Neural crest cell (in vitro differentiated cells): Measurements from ENCODE around the gene CD8A. TPM values are rescaled to one million over a fixed set of nuclear protein-coding genes. Genes with fewer than 3 reads are reported as not detected.

ENCODE experiments used
- DNase-seq: peaks from one replicate; pipeline ENCODE4 v3.0.0; 2021; ENCODE audit warnings: low read depth, mixed read lengths, low spot score
- H3K27ac Mint-ChIP-seq: one replicate; pipeline ENCODE4 v1.8.0; 2021; ENCODE audit warnings: mild to moderate bottlenecking, mixed read lengths; ENCODE audit not compliant: unreplicated experiment
- H3K27me3 Mint-ChIP-seq: 2 replicates; pipeline ENCODE4 v1.8.0; 2021; ENCODE audit warnings: low read depth, mild to moderate bottlenecking, mixed read lengths
- H3K36me3 Mint-ChIP-seq: 2 replicates; pipeline ENCODE4 v1.8.0; 2021; ENCODE audit warnings: low read depth, mild to moderate bottlenecking, mixed read lengths
- H3K4me1 Mint-ChIP-seq: 2 replicates; pipeline ENCODE4 v1.8.0; 2021; ENCODE audit warnings: mixed read lengths
- H3K4me3 Mint-ChIP-seq: one replicate; pipeline ENCODE4 v1.8.0; 2021; ENCODE audit warnings: mild to moderate bottlenecking, mixed read lengths
- H3K9me3 Mint-ChIP-seq: 2 replicates; pipeline ENCODE4 v1.8.0; 2021; ENCODE audit warnings: mixed read lengths
- total RNA-seq: library from RNA; stranded (reverse); gene quantifications from 2 replicates; pipeline ENCODE4 v1.2.1, GENCODE V29; 2021
- TF ChIP-seq, protein P1 (sequence below): fragments of 200-600 bp; sonication (generic); conservative IDR thresholded peaks from 2 replicates; pipeline ENCODE4 v1.5.0; 2021; ENCODE audit warnings: antibody characterized with exemption, mild to moderate bottlenecking

Gene CD8A
- total RNA-seq, 1 donor from 2014 or later: 0.54 TPM

DNA sequence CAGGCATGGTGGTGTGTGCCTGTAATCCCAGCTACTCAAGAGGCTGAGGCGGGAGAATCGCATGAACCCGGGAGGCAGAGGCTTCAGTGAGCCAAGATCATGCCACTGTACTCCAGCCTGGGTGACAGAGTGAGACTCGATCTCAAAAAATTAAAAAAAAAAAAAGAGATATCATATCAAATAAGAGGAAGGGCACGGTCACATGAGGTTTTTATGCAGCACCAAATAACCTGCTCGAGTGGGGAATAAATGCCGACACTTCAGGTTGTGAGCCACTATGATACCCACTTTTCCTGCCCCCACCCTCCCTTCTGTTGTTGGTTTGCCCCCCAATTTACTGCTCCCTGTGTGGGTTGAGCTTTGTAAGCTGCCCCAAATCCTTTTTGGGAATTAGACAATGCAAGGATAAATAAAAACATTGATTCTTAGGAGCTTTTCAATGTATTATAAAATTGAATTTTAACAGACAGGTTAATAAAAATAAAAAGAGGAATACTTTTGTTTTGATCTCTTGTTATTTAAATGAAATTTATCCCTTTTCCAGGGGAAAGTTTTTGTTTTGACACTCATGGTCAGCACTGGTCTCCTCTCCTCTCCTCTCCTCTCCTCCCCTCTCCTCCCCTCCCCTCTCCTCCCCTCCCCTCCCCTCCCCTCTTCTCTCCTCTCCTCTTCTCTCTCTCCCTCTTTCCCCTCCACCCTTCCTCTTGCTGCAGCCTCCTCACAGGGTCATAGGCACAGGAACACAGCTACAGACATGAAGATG is 41.8 kb upstream of the CD8A start:
- H3K36me3 Mint-ChIP-seq: no peaks in the 10 kb centered on the region
- peaks cover 13% of the 10 kb centered on the region for H3K4me1 Mint-ChIP-seq

DNA sequence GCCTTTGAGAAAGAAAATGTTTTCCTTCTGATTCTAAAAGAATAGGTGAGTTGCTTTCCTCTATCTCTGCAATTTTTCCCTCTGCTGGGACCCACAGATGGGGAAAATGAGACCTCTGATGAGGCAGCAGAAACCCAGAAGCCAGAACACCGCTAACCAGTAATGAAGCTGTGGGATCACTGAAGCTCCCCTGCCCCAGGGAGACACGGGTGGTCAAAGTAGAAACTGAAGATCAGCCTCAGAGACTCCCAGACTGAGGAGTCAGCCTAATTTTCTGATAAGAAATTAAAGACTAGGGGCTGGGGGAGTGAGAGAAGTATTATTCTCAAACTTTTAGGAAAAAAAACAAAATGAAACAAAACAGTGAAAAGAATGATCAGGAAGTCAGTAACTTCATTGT is 40.8 kb upstream of the CD8A start:
- no peaks in the 10 kb centered on the region for H3K27me3 Mint-ChIP-seq
- TF ChIP-seq, protein P1, sequence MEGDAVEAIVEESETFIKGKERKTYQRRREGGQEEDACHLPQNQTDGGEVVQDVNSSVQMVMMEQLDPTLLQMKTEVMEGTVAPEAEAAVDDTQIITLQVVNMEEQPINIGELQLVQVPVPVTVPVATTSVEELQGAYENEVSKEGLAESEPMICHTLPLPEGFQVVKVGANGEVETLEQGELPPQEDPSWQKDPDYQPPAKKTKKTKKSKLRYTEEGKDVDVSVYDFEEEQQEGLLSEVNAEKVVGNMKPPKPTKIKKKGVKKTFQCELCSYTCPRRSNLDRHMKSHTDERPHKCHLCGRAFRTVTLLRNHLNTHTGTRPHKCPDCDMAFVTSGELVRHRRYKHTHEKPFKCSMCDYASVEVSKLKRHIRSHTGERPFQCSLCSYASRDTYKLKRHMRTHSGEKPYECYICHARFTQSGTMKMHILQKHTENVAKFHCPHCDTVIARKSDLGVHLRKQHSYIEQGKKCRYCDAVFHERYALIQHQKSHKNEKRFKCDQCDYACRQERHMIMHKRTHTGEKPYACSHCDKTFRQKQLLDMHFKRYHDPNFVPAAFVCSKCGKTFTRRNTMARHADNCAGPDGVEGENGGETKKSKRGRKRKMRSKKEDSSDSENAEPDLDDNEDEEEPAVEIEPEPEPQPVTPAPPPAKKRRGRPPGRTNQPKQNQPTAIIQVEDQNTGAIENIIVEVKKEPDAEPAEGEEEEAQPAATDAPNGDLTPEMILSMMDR: no peak
- H3K4me3 Mint-ChIP-seq: no peak overlapping the region
- no peaks in the 10 kb centered on the region for H3K9me3 Mint-ChIP-seq
- H3K4me1 Mint-ChIP-seq: peaks cover 8% of the 10 kb centered on the region
- no peaks in the 10 kb centered on the region for H3K36me3 Mint-ChIP-seq
- no peak for DNase-seq
- peak overlapping the region; percentile 16 for H3K27ac Mint-ChIP-seq

More for the DNA sequence above, 41.8 kb upstream of the CD8A start:
- TF ChIP-seq, protein P1: no peak
- H3K9me3 Mint-ChIP-seq: no peaks in the 10 kb centered on the region
- H3K27me3 Mint-ChIP-seq: no peaks in the 10 kb centered on the region
- no peak for DNase-seq
- H3K27ac Mint-ChIP-seq: no peak overlapping the region
- no peak overlapping the region for H3K4me3 Mint-ChIP-seq

DNA sequence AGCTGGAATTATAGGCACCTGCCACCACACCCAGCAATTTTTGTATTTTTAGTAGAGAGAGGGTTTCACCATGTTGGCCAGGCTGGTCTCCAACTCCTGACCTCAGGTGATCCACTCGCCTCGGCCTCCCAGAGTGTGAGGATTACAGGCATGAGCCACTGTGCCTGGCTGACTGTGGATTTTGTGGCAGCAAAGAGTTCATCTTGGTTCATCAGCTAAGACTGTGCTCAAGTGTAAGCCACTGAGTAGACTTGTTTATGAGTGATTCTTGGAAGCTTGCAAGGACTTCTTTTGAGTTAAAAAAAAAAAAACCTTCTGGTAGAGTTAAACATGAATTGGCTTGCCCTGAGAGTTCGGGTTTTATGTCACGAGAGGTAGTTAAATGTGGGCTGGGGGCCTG is 36.2 kb upstream of the CD8A start:
- Mint-ChIP-seq H3K36me3 (no peaks in the 10 kb centered on the region), H3K27ac (no peak overlapping the region), H3K4me1 (peaks cover 30% of the 10 kb centered on the region), H3K4me3 (no peak overlapping the region), H3K27me3 (no peaks in the 10 kb centered on the region), H3K9me3 (peaks cover 2% of the 10 kb centered on the region)
- TF ChIP-seq, protein P1: no peak
- no peak for DNase-seq

DNA sequence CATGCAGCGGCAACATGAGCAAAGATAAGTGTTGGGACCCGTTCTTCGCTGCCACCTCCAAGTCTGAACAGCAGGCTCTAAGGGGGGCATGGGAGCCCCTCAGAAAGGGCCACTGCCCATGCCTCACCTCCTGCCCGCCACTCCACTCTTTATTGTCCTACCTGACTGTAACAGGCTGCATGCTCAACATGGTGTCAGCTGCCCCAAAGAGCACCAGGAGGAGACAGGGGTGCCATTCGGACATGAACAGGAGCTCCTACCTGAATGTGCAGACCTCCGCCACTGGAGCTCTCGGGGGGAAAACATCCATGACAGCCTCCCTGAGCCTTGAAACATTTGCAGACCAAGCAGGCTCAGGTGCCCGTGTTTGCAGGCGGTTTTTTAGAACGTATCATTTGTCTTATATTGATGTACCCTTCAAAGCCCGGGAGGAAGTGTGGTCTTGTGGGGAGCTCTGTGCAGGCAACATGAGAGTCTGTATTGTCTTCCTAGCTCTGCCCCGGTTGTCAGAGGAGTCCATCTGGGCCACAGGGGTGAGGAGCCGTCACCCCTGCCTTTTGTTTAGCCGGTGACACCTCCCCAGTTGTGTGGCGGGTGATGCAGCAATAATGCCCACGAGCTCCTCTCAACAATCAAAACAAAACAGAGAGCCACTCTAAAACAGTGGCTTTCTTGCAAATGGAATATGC is 35.1 kb upstream of the CD8A start:
- DNase-seq: no peak
- Mint-ChIP-seq H3K36me3 (no peaks in the 10 kb centered on the region), H3K27me3 (no peaks in the 10 kb centered on the region), H3K27ac (no peak overlapping the region), H3K4me3 (no peak overlapping the region), H3K9me3 (peaks cover 5% of the 10 kb centered on the region), H3K4me1 (peaks cover 23% of the 10 kb centered on the region)
- TF ChIP-seq, protein P1: no peak

DNA sequence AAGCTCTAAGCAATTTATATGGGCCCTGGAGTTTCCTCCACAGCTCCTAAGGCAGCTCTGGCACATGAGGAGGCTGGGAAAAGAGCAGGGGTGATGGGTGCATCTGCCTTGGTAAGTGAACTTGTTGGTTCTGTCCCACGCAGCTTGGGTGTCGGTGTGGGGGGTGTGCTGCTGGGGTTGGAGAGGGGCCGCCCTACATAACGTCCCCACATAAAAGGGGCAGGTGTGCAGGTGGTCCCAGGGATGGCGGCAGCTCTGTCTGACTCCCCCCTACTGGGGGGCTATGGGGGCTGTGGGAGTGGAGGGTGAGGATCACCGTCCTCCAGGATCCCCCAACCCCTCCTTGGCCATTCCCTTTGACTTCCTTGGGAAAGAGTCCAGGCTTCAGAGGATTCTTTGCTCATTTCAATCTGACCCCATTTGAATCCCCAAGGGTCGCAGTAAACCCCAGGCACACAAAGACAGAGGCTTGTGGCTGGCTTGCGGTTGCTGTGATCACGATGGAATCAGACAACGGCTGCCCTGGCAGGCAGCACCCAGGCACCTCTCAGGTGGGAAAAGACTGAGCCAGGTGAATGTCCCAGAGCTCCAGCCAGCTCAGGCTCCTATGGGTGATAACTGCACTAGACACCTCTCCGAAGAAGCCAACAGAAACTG is 34.5 kb upstream of the CD8A start:
- H3K4me1 Mint-ChIP-seq: peaks cover 23% of the 10 kb centered on the region
- no peak overlapping the region for H3K27ac Mint-ChIP-seq
- no peak for DNase-seq
- H3K9me3 Mint-ChIP-seq: peaks cover 5% of the 10 kb centered on the region
- no peaks in the 10 kb centered on the region for H3K27me3 Mint-ChIP-seq
- no peaks in the 10 kb centered on the region for H3K36me3 Mint-ChIP-seq
- no peak overlapping the region for H3K4me3 Mint-ChIP-seq
- TF ChIP-seq, protein P1: no peak
